HL-60 (cell line): Measurements from ENCODE around the gene AGER.

Source experiments
- GABPA ChIP-seq: IDR thresholded peaks from 2 replicates; pipeline ENCODE4 v1.6.1; 2012; ENCODE audit warnings: low read depth
- POLR2AphosphoS5 ChIP-seq: IDR thresholded peaks from 2 replicates; pipeline ENCODE4 v1.6.1; 2012; ENCODE audit warnings: low read depth
- TF ChIP-seq, protein P1 (sequence below): IDR thresholded peaks from one replicate; pipeline ENCODE4 v1.5.1; 2011; ENCODE audit warnings: low read length, control low read depth, inconsistent platforms; ENCODE audit not compliant: insufficient read depth

- TF ChIP-seq, protein P1, sequence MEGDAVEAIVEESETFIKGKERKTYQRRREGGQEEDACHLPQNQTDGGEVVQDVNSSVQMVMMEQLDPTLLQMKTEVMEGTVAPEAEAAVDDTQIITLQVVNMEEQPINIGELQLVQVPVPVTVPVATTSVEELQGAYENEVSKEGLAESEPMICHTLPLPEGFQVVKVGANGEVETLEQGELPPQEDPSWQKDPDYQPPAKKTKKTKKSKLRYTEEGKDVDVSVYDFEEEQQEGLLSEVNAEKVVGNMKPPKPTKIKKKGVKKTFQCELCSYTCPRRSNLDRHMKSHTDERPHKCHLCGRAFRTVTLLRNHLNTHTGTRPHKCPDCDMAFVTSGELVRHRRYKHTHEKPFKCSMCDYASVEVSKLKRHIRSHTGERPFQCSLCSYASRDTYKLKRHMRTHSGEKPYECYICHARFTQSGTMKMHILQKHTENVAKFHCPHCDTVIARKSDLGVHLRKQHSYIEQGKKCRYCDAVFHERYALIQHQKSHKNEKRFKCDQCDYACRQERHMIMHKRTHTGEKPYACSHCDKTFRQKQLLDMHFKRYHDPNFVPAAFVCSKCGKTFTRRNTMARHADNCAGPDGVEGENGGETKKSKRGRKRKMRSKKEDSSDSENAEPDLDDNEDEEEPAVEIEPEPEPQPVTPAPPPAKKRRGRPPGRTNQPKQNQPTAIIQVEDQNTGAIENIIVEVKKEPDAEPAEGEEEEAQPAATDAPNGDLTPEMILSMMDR: no peak
- TF ChIP-seq POLR2AphosphoS5 (no peak), GABPA (no peak)
These were observed 4.5 kb upstream of the AGER start for GRCh38 chr6:32188381-32189068.
